GM12801 (cell line): ENCODE measurements around the gene CDC23.

Experiments
- CTCF ChIP-seq: IDR thresholded peaks from one replicate; pipeline ENCODE4 v1.5.1; 2011; ENCODE audit warnings: control low read depth; ENCODE audit not compliant: insufficient read length; ENCODE audit errors: extremely low read depth

The CDC23 gene

GRCh38 chr5:138213161-138214029, at the start of gene CDC23:
CDC23 (minus strand) TSS chr5:138213323; CDS start chr5:138213312, 11 bp downstream.
- no peak for TF ChIP-seq CTCF

GRCh38 chr5:138258704-138259292, 45.7 kb upstream of the CDC23 start:
- no peak for TF ChIP-seq CTCF

- no peak for TF ChIP-seq CTCF
These were observed 44.5 kb upstream of the CDC23 start for GRCh38 chr5:138257583-138257982.

- TF ChIP-seq CTCF, result no peak
These were observed 39.8 kb upstream of the CDC23 start for GRCh38 chr5:138252944-138253343.

- no peak for TF ChIP-seq CTCF
These were observed 33.7 kb upstream of the CDC23 start for GRCh38 chr5:138246822-138247221.

GRCh38 chr5:138246334-138246733, 33.2 kb upstream of the CDC23 start:
- no peak for TF ChIP-seq CTCF

GRCh38 chr5:138245717-138246116, 32.6 kb upstream of the CDC23 start:
- TF ChIP-seq CTCF, result no peak
